ENCODE results near the gene HIF3A.

DNA sequence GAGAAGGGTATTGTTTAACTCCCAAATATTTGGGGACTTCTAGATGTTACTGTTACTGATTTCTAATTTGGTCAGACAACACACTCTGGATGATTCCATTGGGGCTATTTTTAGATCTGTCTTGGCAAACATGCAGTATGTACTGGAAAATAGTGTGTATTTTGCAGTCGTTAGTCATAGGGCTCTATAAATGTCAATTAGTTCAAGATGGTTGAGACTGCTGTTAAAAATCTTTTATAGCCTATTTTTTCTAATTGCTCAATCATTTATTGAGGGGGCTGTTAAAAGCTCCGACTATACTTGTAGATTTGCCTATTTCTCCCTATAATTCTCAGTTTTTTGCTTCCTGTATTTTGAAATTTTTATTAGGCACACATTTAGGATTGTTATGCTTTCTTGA is 81.4 kb downstream of the HIF3A start:
- TF ChIP-seq EZH2 (IDR thresholded peaks at IDR 0.05; ENCODE audit: borderline replicate concordance, low read length) = no peak
- TF ChIP-seq, protein P1, sequence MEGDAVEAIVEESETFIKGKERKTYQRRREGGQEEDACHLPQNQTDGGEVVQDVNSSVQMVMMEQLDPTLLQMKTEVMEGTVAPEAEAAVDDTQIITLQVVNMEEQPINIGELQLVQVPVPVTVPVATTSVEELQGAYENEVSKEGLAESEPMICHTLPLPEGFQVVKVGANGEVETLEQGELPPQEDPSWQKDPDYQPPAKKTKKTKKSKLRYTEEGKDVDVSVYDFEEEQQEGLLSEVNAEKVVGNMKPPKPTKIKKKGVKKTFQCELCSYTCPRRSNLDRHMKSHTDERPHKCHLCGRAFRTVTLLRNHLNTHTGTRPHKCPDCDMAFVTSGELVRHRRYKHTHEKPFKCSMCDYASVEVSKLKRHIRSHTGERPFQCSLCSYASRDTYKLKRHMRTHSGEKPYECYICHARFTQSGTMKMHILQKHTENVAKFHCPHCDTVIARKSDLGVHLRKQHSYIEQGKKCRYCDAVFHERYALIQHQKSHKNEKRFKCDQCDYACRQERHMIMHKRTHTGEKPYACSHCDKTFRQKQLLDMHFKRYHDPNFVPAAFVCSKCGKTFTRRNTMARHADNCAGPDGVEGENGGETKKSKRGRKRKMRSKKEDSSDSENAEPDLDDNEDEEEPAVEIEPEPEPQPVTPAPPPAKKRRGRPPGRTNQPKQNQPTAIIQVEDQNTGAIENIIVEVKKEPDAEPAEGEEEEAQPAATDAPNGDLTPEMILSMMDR (IDR thresholded peaks at IDR 0.05; ENCODE audit: low read length) = no peak
